GM18505 (cell line): ENCODE results near the gene SLC2A14.
"Not testable (repeated sequence)": the region's sequence is repeated elsewhere in the genome, so short reads cannot be mapped to it uniquely, and the experiment has no call there.

ENCODE experiments used
- ATAC-seq: cut with Tn5 transposase; IDR thresholded peaks from one replicate; pipeline ENCODE4 v1.9.1; 2021; ENCODE audit not compliant: unreplicated experiment
- POLR2A ChIP-seq: IDR thresholded peaks from 4 replicates; pipeline ENCODE4 v1.6.1; 2011; ENCODE audit warnings: borderline replicate concordance; ENCODE audit not compliant: insufficient read depth, insufficient read length; ENCODE audit errors: extremely low read depth

The SLC2A14 gene

DNA sequence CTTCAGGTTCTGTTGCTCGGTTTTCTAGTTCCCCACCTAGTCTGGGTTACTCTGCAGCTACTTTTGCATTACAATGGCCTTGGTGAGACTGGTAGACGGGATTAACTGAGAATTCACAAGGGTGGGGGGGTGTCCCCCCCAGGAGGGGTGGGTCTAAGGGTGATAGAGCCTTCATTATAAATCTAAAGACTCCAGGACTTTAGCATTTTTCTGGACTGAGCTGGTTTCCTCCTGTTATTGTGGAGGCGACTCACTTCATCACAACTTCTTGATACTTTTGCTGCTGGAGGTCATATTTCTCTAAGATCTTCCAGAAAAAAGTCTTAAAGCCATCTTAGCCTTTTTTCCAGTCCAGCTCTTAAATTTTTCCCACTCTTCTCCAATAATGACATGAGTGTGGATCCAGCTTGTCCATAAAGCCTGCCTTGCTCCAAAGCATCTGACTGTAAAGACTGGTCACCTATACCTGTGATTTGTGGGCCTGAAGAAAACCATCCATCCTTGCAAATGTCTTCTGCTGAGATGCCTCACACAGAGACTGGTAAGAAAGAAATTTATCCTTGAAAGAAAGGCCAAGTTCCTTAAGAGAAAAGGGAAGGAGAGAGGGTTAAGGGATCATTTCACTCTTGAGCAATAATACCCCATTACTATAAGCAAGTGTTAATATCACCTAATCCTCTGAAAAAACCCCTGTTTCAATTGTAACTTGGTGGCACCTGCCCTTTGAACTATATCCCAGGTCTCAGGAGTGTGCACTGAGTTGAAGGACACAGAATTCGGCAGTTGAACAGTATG lies 19.7 kb upstream of the SLC2A14 start:
- no peak for TF ChIP-seq POLR2A
- ATAC-seq: no peak

- no peak for ATAC-seq
Measured at GRCh38 chr12:7884689-7885088, 12.0 kb upstream of the SLC2A14 start.

DNA sequence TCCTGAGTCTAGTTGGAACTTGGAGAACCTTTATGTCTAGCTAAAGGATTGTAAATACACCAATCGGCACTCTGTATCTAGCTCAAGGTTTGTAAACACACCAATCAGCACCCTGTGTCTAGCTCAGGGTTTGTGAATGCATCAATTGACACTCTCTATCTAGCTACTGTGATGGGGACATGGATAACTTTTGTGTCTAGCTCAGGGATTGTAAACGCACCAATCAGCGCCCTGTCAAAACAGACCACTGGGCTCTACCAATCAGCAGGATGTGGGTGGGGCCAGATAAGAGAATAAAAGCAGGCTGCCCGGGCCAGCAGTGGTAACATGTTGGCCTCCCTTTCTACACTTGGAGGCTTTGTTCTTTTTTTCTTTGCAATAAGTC lies 9.0 kb upstream of the SLC2A14 start:
- ATAC-seq: not testable (repeated sequence)

More at GRCh38 chr12:7884689-7885088, 12.0 kb upstream of the SLC2A14 start:
- no peak for TF ChIP-seq POLR2A

GRCh38 chr12:7880952-7881735 lies 8.4 kb upstream of the SLC2A14 start:
- ATAC-seq: not testable (repeated sequence)

DNA sequence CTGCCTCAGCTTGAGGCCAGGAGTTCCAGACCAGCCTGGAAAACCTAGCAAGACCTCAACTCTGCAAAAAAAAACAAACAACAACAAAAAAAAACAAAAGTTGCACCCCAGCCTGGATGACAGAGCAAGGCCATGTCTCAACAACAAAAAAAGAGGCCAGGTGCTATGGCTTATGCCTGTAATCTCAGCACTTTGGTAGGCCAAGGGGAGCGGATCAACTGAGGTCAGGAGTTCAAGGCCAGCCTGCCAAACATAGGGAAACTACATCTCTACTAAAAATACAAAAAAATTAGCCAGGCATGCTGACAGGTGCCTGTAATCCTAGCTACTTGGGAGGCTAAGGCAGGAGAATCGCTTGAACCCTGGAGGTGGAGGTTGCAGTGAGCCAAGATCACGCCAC lies 6.5 kb upstream of the SLC2A14 start:
- ATAC-seq: no peak
- no peak for TF ChIP-seq POLR2A

DNA sequence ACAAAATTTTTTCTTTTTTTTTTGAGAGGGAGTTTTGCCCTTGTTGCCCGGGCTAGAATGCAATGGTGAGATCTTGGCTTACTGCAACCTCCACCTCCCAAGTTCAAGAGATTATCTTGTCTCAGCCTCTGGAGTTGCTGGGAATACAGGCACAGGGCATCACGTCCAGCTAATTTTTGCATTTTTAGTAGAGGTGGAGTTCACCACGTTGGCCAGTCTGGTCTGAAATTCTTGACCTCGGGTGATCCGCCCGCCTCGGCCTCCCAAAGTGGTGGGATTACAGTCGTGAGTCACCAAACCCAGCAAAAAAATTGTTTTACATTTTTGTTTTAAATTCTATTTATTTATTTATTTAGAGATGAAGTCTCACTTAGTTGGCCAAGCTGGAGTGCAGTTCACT lies 4.7 kb upstream of the SLC2A14 start:
- no peak for TF ChIP-seq POLR2A
- ATAC-seq: no peak

DNA sequence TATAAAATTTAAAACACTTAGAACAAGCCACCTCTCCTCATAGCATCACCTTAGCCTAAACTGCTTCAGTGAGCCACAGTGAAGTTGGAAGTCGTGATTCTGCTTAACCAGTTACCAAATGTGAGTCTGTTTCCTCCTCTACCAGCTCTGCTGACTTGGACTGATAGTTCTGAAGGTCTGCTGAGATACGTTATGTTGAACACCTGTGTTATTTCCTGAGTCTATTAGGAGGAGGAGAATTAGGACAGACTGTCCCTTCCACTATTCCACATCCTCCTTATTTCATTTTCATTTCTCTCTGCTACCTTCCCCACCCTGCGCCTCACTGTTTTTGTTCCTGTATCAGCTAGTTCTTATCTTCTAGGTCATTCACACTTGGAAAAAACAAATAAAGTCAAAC lies 2.4 kb downstream of the SLC2A14 start:
- no peak for TF ChIP-seq POLR2A
- ATAC-seq: no peak

DNA sequence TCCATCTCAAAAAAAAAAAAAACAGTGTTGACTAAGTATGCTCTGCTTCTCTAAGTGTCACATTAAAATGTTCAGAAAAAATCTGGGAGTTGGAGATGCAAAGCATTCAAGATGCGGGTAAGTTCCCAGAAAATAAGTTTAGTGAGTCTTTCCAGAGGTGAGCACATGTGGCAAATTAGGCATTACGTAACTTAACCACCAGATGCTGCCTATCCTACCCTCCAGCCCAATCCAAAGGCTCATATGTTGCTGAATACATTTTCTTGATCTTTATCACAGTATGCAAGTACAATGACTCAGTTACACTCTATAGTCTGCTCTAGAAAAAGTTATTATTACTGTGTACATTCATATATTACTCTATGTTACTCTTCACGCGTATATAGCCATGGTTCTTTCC lies 3.6 kb downstream of the SLC2A14 start:
- ATAC-seq: no peak
- no peak for TF ChIP-seq POLR2A

GRCh38 chr12:7868391-7868790 lies 4.3 kb downstream of the SLC2A14 start:
- ATAC-seq: no peak
- TF ChIP-seq POLR2A: no peak

DNA sequence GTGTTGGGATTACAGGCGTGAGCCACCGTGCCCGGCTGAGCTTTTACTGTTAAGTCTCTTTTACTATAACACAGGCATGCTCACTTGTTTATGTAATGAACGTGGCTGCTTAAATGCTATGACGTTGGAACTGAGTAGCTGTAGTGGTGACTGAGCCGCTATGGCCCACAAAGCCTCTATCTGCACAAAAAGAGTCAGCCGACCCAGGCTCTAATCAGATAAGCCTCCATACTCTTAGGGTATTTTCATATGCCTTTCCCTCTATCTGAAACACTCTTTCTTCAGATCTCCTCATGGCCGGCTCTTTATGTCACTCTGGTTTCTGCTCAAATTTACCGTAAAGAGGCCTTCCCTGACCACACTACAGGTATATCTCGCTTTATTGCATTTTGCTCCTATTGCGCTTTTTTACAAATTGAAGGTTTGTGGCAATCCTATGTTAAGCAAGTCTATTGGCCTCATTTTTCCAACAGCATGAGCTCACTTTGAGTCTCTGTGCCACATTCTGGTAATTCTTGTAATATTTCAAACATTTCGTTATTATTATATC lies 8.0 kb downstream of the SLC2A14 start:
- no peak for TF ChIP-seq POLR2A
- ATAC-seq: no peak

DNA sequence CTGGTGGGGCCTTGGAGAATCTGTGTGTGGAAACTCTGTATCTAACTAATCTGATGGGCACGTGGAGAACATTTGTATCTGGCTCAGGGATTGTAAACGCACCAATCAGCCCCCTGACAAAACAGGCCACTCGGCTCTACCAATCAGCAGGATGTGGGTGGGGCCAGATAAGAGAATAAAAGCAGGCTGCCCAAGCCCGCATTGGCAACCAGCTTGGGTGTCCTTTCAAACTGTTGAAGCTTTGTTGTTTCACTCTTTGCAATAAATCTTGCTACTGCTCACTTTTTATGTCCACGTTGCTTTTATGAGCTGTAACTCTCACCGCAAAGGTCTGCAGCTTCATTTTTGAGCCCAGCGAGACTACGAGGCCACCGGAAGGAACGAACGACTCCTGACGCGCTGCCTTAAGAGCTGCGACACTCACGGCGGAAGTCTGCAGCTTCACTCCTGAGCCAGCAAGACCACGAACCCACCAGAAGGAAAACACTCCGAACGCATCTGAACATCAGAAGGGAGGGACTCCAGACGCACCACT lies 9.8 kb downstream of the SLC2A14 start:
- not testable (repeated sequence) for ATAC-seq

DNA sequence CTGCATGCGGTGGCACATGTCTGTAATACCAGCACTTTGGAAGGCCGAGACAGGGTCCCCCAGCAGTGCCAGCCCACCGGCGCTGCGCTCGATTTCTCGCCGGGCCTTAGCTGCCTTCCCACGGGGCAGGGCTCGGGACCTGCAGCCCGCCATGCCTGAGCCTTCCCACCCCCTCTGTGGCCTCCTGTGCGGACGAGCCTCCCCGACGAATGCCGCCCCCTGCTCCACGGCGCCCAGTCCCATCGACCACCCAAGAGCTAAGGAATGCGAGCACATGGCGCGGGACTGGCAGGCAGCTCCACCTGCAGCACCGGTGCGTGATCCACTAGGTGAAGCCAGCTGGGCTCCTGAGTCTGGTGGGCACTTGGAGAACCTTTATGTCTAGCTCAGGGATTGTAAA lies 10.4 kb downstream of the SLC2A14 start:
- not testable (repeated sequence) for ATAC-seq

DNA sequence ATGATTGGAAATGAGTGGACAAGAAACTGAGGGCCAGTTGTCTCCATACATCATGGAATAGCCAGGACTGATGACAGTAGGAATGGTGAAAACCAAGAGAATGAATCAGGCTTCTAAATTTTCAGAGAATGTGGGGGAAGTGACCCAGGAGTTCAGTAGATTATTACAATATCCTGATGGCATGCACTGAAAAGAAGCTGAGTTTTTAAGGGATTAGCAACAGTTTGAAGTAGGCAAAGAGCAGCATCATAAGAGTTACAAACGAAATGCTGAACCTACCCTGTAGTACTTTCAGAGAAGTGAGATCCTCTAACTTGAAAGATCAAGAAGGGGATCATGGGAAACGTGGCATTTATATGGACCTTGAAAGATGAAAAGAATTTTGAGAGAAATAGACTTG lies 13.2 kb downstream of the SLC2A14 start:
- peak; percentile 11 for ATAC-seq
- TF ChIP-seq POLR2A: no peak

DNA sequence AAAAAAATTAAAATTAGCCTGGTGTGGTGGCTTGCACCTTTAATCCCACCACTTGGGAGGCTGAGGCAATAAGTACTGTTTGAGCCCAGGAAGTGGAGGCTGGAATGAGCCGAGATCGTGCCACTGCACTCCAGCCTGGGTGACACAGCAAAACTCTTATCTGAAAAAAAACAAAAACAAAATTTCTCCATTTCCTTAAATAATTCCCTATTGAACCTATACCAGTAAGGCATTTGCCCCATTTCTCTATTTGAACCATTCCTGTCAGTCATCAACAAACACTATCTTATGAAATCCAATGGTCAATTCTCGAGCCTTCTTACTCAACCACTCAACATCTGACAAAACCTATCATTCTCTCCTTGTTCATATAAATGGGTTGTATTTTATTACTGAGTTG lies 14.7 kb downstream of the SLC2A14 start:
- no peak for TF ChIP-seq POLR2A
- no peak for ATAC-seq
